Activated T-cell treated with anti-CD3 and anti-CD28 coated beads for 48 hours (primary cell): Measurements from ENCODE around the gene HTRA1.

Experiments
- DNase-seq: peaks from one replicate; pipeline ENCODE4 v3.0.0-alpha.2; 2020; ENCODE audit warnings: low read depth

The HTRA1 gene

DNA sequence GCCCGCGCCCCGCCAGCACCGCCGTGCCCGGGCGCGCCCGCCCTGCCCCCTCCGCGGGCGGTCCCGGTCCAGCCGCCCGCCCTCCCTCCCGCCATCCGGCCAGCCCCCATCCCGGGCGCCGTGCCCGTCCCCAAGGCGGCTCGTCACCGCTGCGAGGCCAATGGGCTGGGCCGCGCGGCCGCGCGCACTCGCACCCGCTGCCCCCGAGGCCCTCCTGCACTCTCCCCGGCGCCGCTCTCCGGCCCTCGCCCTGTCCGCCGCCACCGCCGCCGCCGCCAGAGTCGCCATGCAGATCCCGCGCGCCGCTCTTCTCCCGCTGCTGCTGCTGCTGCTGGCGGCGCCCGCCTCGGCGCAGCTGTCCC, at the start of gene HTRA1:
Gene HTRA1 (plus strand): TSS at position 187 of the 362 bp plus-strand sequence. CDS start 100 bp downstream, at position 287.
- no peak for DNase-seq

- DNase-seq: no peak
These were observed 48.0 kb upstream of the HTRA1 start for GRCh38 chr10:122413327-122413726.

DNA sequence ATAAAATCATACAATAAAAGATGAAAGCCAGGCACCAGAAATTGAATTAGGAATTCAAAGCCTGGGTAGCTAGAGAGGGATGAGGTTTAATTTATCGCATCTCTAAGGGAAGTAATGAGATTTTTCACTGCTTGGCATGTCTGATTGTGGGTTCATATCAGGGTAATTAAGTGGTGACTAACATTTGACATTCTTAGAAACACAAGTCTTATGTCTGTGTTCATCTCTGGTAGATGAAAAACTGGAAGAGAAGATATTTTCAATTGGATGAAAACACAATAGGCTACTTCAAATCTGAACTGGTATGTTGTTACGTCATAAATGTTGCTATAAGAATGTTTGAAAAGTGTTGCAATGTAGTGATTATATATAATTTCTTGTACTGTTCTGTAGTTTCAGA, 43.7 kb upstream of the HTRA1 start:
- no peak for DNase-seq

GRCh38 chr10:122419016-122419415, 42.3 kb upstream of the HTRA1 start:
- DNase-seq: no peak

DNA sequence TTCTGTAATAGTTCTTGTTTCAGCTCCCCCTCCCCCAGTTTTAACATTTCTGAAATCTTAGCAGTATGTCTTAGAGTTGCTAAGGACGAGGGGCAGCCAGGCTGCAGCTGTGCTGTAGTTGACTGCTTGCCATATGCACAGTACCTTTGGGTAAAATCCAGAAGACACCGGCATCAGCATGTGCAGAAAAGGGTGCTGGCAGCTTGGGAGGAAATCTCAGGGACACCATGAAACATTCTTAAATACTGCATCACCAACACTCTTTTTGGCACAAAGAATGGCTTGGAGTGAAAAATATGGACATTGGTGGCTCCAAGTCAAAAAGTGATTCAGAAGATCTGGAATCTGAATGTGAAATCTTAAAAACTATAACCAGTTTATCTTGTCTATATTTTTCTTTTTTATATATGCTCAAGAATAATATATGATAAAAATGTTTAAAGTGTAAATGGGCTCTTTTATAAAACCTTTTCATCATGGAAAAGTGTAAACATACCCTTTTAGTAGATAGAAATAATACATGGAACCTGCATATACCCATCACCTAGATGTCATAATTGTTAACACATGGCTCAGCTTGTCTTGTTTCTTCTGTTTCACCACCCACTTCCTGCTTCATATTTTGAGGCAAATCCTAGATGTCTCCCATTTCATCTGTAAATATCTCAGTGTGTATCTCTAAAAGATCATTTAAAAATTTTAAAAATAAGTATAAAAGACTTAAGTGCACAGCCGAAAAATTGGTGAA, 41.3 kb upstream of the HTRA1 start:
- no peak for DNase-seq

- DNase-seq: no peak
These were observed 40.7 kb upstream of the HTRA1 start for GRCh38 chr10:122420624-122421007.

DNA sequence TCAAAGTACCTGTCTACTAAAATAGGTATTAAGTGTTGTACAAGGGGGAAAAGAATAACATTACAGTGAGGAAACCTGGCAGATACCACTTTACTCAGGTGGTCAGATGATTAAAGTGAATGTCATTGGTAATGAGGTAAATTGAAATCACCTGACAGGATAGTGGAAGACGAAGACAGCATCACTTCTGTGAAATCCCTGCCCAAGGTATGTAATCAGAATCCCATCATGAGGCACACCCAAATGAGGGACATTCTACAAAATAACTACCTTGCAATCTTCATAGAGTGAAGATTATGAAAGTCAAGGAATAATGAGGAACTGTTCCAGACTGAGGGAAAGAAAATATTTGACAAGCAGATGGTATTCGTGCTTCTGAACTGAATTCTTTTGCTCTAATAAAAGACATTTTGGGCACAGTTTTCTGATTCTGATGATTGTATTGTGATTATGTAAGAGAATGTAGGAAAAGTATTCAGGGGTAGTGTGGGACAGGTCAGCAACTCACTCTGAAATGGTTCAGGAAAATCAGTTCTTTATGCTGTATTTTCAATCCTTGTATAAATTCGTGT, 40.2 kb upstream of the HTRA1 start:
- DNase-seq: no peak

DNA sequence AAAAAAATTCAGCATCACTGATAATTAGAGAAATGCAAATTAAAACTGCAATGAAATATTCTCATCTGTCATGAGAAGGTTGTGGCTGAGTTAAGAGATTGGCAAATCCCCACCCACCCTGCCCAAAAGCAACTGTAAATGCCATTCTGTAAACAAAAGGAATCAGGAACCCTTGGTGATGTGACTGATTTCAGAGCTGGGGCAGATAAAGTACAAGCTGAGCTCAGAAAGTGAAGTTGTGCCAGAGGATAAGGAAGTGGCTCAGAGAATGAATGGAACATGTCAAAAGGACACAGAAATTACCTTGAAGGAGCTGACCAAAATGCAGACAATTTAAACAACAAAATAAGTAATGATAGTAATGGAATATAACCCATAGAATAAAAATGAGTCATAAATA, 39.6 kb upstream of the HTRA1 start:
- DNase-seq: no peak

- DNase-seq: no peak
These were observed 38.9 kb upstream of the HTRA1 start for GRCh38 chr10:122422266-122422989.

GRCh38 chr10:122424059-122424458, 37.3 kb upstream of the HTRA1 start:
- no peak for DNase-seq

DNA sequence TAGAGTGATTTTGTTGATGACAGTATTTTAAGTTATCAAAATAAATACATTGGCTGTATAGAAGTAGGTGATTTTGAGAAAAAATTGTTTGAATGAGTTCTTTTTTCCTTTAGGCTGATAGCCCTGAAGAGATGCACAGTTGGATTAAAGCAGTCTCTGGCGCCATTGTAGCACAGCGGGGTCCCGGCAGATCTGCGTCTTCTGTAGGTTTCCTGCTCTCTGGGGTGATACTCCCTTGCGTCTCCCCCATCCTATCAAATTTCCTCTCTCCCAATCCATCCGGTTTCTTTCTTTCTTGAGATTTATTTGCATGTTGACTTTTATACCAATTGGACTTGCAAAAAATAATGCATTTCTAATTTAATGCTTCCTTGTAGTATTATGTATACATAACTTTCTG, 34.5 kb upstream of the HTRA1 start:
- DNase-seq: no peak

GRCh38 chr10:122427280-122427679, 34.1 kb upstream of the HTRA1 start:
- DNase-seq: no peak

GRCh38 chr10:122435212-122435827, 26.0 kb upstream of the HTRA1 start:
- DNase-seq: no peak

DNA sequence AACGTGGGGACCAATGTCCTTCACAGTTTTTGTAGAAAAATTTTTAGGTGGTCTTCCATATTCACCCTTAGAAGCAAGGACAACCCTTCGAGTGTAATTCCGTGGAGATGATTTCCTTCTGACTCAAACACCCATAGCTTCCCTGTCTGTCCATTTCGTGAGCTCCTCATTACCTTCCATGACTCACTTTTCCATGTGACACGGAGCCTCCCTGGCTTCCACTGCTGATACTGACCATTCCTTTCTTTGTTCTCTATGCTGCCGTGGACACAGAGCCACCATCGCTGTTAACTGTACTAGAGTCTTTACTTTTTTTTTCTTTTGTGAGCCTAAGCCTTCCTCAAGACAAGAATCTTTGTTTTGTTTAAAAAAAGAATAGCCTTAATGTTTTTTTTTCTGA, 19.4 kb upstream of the HTRA1 start:
- no peak for DNase-seq

DNA sequence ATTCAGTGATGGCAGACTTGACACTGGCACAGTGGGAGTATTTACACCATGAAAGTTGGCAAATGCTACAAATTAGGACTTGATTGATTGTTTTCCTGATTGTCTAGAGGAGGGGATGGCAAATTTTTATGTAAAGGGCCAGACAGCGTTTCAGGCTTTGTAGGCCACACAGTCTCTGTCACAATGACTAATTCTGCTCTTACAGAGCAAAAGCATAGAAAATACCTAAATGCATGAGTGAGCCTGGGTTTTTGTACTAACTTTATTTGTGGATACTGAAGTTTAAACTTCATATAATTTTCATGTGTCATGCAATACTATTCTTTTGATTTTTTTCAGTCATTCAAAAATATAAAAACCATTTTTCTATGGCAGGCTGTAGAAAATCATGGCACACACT, 15.9 kb upstream of the HTRA1 start:
- no peak for DNase-seq

- no peak for DNase-seq
These were observed 15.4 kb upstream of the HTRA1 start for GRCh38 chr10:122445904-122446303.

GRCh38 chr10:122446668-122447423, 14.5 kb upstream of the HTRA1 start:
- no peak for DNase-seq

DNA sequence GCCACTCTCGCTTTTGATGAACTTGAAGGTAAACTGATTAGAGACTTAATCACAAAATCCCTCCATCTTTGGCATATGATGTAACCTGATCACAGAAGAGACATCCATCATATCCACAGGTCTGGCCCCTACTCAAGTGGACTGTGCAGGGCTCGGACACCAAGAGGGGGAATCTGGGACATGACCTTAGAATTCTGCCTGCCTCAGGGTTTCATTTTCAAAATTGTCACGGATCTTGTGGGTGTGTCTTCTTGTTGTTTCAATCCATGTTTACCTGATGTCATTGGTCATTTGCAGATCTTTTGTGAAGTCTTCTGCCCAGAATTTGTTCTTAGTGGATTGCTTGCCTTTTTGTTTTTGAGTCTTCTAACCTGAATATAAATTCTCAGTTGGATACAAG, 12.8 kb upstream of the HTRA1 start:
- DNase-seq: no peak

- DNase-seq: no peak
These were observed 12.2 kb upstream of the HTRA1 start for GRCh38 chr10:122449153-122449552.

DNA sequence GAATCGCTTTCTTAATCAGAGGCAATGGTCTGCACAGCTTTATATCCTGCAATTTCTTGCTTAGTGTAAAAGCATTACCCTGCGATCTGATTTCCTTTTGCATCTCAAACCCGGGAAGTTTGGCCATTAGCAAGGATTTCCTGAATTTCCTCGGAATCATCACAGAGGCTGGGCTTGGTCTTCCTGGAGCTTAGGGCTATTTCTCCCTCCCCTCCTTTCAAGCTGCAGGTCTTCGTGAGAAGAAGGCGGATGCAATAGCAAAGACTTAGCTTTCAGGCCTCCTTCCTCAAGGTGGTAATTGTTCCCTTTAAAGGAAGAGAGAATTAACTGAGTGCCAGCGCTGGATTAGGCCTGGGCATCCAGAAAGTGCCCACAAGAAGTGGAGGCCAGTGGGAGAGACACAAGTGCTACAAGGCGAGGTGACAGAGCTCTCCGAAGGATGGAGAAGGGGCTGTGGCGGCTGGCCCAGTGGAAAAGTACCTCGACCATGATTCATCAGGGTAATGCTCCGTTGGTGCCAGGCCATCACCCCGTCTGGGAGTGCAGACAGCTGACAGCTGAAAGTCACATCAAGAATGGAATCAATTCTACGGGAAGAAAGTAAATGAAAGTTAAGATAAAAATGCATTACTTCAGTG, 10.9 kb upstream of the HTRA1 start:
- DNase-seq: no peak

DNA sequence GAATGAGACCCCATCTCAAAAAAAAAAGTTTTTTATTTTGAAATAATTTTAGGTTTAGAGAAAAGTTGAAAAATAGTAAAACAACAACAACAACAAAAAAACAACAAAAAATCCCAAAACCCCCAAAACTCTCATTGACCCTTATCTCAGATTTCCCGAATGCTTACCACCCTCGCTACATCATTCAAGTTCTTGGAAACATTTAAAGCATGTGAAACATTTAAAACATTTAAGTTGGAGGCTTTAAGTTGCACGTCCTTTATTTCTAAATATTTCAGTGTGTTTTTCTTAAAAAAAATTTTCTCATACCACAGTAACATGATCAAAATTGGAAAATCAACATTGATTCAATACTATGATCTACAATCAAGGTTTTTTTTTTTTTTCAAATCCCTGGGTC, 7.3 kb upstream of the HTRA1 start:
- no peak for DNase-seq

DNA sequence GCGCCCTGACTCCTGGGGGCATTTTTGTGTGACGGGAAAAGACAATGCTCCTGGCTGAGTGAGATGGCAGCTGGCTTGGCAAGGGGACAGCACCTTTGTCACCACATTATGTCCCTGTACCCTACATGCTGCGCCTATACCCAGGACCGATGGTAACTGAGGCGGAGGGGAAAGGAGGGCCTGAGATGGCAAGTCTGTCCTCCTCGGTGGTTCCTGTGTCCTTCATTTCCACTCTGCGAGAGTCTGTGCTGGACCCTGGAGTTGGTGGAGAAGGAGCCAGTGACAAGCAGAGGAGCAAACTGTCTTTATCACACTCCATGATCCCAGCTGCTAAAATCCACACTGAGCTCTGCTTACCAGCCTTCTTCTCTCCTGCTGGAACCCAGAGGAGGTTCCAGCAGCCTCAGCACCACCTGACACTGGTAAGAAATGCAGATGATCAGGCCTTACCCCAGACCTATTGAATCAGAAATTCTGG, 6.7 kb upstream of the HTRA1 start, which contains the start of gene ARMS2:
Gene ARMS2 (plus strand): TSS at position 51 of the 478 bp plus-strand sequence. CDS start 75 bp downstream, at position 126.
- no peak for DNase-seq
